Measurements from ENCODE around the gene FBP2. TPM values are rescaled to one million over a fixed set of nuclear protein-coding genes. Genes with fewer than 3 reads are reported as not detected.

FBP2 gene
- total and polyA plus RNA-seq, 2 donors (not counting 1 experiment from before 2014, with no cell fraction given): not detected

- DNase-seq (ENCODE audit: low read depth in 2 of 2): no peak
- no peaks in the 10 kb centered on the region for H3K79me2 ChIP-seq (ENCODE audit: control insufficient read depth, insufficient read depth, low read length)
- H4K20me1 ChIP-seq (ENCODE audit: control insufficient read depth, extremely low read depth, insufficient read depth, low read length): no peaks in the 10 kb centered on the region
- no peaks in the 10 kb centered on the region for H3K36me3 ChIP-seq (ENCODE audit: control insufficient read depth, insufficient read depth, low read length)
- no peaks in the 10 kb centered on the region for H3K4me1 ChIP-seq (ENCODE audit: control insufficient read depth, extremely low read depth, insufficient read depth, low read length)
- no peak overlapping the region for H3K9ac ChIP-seq (ENCODE audit: insufficient read depth, low read length)
- TF ChIP-seq, protein P1, sequence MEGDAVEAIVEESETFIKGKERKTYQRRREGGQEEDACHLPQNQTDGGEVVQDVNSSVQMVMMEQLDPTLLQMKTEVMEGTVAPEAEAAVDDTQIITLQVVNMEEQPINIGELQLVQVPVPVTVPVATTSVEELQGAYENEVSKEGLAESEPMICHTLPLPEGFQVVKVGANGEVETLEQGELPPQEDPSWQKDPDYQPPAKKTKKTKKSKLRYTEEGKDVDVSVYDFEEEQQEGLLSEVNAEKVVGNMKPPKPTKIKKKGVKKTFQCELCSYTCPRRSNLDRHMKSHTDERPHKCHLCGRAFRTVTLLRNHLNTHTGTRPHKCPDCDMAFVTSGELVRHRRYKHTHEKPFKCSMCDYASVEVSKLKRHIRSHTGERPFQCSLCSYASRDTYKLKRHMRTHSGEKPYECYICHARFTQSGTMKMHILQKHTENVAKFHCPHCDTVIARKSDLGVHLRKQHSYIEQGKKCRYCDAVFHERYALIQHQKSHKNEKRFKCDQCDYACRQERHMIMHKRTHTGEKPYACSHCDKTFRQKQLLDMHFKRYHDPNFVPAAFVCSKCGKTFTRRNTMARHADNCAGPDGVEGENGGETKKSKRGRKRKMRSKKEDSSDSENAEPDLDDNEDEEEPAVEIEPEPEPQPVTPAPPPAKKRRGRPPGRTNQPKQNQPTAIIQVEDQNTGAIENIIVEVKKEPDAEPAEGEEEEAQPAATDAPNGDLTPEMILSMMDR (conservative IDR thresholded peaks at IDR 0.05 in 1 of 2, IDR thresholded peaks at IDR 0.05 in 1 of 2; ENCODE audit: low read depth in 1 of 2, low read length in 2 of 2): no peak
- no peak for TF ChIP-seq EZH2 (IDR thresholded peaks at IDR 0.05; ENCODE audit: low read length, missing control alignments)
- H3K9me3 ChIP-seq (ENCODE audit: control insufficient read depth, insufficient read depth, low read depth, low read length): no peaks in the 10 kb centered on the region
- H3K27me3 ChIP-seq (ENCODE audit: control insufficient read depth, insufficient read depth, low read length): peaks cover 15% of the 10 kb centered on the region
- H2AFZ ChIP-seq (ENCODE audit: low read length): no peak overlapping the region
- no peak overlapping the region for H3K4me3 ChIP-seq (replicated peaks in 1 of 4; ENCODE audit: control extremely low read depth in 1 of 4, insufficient read depth in 1 of 4, low read depth in 3 of 4, low read length in 4 of 4)
- H3K27ac ChIP-seq (ENCODE audit: insufficient read depth, low read length): no peak overlapping the region
- H3K4me2 ChIP-seq (ENCODE audit: extremely low read depth, insufficient read depth, low read length): no peak overlapping the region
Measured at GRCh38 chr9:94639999-94640376, 46.4 kb upstream of the FBP2 start.

- no peak within 1 kb of the TSS for H3K27ac ChIP-seq (ENCODE audit: insufficient read depth, low read length)
- no peaks in the 10 kb centered on the region for H3K4me1 ChIP-seq (ENCODE audit: control insufficient read depth, extremely low read depth, insufficient read depth, low read length)
- no peaks in the 10 kb centered on the region for H3K79me2 ChIP-seq (ENCODE audit: control insufficient read depth, insufficient read depth, low read length)
- H3K4me3 ChIP-seq (replicated peaks in 1 of 4; ENCODE audit: control extremely low read depth in 1 of 4, insufficient read depth in 1 of 4, low read depth in 3 of 4, low read length in 4 of 4): peak within 1 kb of the TSS; percentile 10 to 48 (median 27)
- H3K27me3 ChIP-seq (ENCODE audit: control insufficient read depth, insufficient read depth, low read length): peaks cover 15% of the 10 kb centered on the region
- peak; percentile 6 to 15 for DNase-seq (ENCODE audit: low read depth in 2 of 2)
- TF ChIP-seq, protein P1 (conservative IDR thresholded peaks at IDR 0.05 in 1 of 2, IDR thresholded peaks at IDR 0.05 in 1 of 2; ENCODE audit: low read depth in 1 of 2, low read length in 2 of 2): no peak
- TF ChIP-seq EZH2 (IDR thresholded peaks at IDR 0.05; ENCODE audit: low read length, missing control alignments): peak; percentile 60
- H2AFZ ChIP-seq (ENCODE audit: low read length): no peak within 1 kb of the TSS
- no peaks in the 10 kb centered on the region for H3K36me3 ChIP-seq (ENCODE audit: control insufficient read depth, insufficient read depth, low read length)
- no peak within 1 kb of the TSS for H3K9ac ChIP-seq (ENCODE audit: insufficient read depth, low read length)
- H4K20me1 ChIP-seq (ENCODE audit: control insufficient read depth, extremely low read depth, insufficient read depth, low read length): no peaks in the 10 kb centered on the region
- H3K4me2 ChIP-seq (ENCODE audit: extremely low read depth, insufficient read depth, low read length): peak within 1 kb of the TSS; percentile 44
- H3K9me3 ChIP-seq (ENCODE audit: control insufficient read depth, insufficient read depth, low read depth, low read length): no peaks in the 10 kb centered on the region
Measured at GRCh38 chr9:94639061-94639998, 45.7 kb upstream of the FBP2 start, which contains the start of gene FBP1. FBP1 (minus strand) TSS chr9:94639518; CDS start chr9:94639310, 208 bp downstream.

GRCh38 chr9:94638335-94639060, 44.9 kb upstream of the FBP2 start:
- peak overlapping the region; percentile 44 for H3K4me2 ChIP-seq (ENCODE audit: extremely low read depth, insufficient read depth, low read length)

More at GRCh38 chr9:94638335-94639060, 44.9 kb upstream of the FBP2 start:
- H3K9ac ChIP-seq (ENCODE audit: insufficient read depth, low read length): no peak overlapping the region
- no peaks in the 10 kb centered on the region for H3K79me2 ChIP-seq (ENCODE audit: control insufficient read depth, insufficient read depth, low read length)
- H3K36me3 ChIP-seq (ENCODE audit: control insufficient read depth, insufficient read depth, low read length): no peaks in the 10 kb centered on the region
- TF ChIP-seq, protein P1 (conservative IDR thresholded peaks at IDR 0.05 in 1 of 2, IDR thresholded peaks at IDR 0.05 in 1 of 2; ENCODE audit: low read depth in 1 of 2, low read length in 2 of 2): no peak
- no peak for TF ChIP-seq EZH2 (IDR thresholded peaks at IDR 0.05; ENCODE audit: low read length, missing control alignments)
- H3K9me3 ChIP-seq (ENCODE audit: control insufficient read depth, insufficient read depth, low read depth, low read length): no peaks in the 10 kb centered on the region
- H3K27me3 ChIP-seq (ENCODE audit: control insufficient read depth, insufficient read depth, low read length): peaks cover 15% of the 10 kb centered on the region
- no peak for DNase-seq (ENCODE audit: low read depth in 2 of 2)
- no peaks in the 10 kb centered on the region for H4K20me1 ChIP-seq (ENCODE audit: control insufficient read depth, extremely low read depth, insufficient read depth, low read length)
- H3K27ac ChIP-seq (ENCODE audit: insufficient read depth, low read length): no peak overlapping the region
- H2AFZ ChIP-seq (ENCODE audit: low read length): no peak overlapping the region
- peak overlapping the region in 1 of 4 experiments; percentile 48 for H3K4me3 ChIP-seq (replicated peaks in 1 of 4; ENCODE audit: control extremely low read depth in 1 of 4, insufficient read depth in 1 of 4, low read depth in 3 of 4, low read length in 4 of 4)
- H3K4me1 ChIP-seq (ENCODE audit: control insufficient read depth, extremely low read depth, insufficient read depth, low read length): no peaks in the 10 kb centered on the region
